Transverse colon (tissue), 4 donors: ENCODE data around the gene CNKSR2.

ENCODE experiments used
- POLR2AphosphoS5 ChIP-seq, 3 donors: sonication (generic); formaldehyde crosslinking; IDR thresholded peaks; one replicate each; pipeline ENCODE4 v1.6.1; 2016; ENCODE audit warnings: antibody characterized with exemption in 3 of 3
- TF ChIP-seq, protein P1 (sequence below), 5 experiments: fragments of 200-600 bp in 3 of 5; fragments of 450-650 bp in 2 of 5; sonication (generic) in 3 of 5; IDR thresholded peaks; 1 replicate in 2 of 5; 2 replicates in 3 of 5; pipeline ENCODE4 v1.5.1; 2016 to 2017; ENCODE audit warnings: antibody characterized with exemption in 5 of 5, inconsistent platforms in 3 of 5, mild to moderate bottlenecking in 2 of 5, moderate library complexity in 1 of 5

DNA sequence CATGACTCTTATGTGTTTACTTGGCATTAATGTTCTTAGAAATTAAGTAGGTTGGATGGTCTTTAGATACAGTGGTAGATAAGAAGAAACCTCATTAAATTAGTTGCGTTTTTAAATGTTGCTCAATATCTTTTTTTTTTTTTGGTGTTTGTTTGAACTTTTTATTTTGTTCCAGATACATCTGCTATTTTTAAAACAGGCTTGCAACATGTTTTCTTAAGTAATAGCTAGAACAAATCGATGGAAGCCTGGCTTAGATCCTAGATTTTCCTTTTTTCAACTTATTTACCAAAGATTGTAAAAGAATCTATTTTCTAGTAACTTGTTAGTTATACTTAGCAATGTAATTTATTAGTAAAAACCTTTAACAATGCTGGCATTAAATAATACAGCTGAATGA lies 9.3 kb downstream of the CNKSR2 start:
- TF ChIP-seq POLR2AphosphoS5 (IDR thresholded peaks at IDR 0.05) = no peak
- TF ChIP-seq, protein P1, sequence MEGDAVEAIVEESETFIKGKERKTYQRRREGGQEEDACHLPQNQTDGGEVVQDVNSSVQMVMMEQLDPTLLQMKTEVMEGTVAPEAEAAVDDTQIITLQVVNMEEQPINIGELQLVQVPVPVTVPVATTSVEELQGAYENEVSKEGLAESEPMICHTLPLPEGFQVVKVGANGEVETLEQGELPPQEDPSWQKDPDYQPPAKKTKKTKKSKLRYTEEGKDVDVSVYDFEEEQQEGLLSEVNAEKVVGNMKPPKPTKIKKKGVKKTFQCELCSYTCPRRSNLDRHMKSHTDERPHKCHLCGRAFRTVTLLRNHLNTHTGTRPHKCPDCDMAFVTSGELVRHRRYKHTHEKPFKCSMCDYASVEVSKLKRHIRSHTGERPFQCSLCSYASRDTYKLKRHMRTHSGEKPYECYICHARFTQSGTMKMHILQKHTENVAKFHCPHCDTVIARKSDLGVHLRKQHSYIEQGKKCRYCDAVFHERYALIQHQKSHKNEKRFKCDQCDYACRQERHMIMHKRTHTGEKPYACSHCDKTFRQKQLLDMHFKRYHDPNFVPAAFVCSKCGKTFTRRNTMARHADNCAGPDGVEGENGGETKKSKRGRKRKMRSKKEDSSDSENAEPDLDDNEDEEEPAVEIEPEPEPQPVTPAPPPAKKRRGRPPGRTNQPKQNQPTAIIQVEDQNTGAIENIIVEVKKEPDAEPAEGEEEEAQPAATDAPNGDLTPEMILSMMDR (IDR thresholded peaks at IDR 0.05) = no peak
